ENCODE results near the gene TMEM239. TPM values are rescaled to one million over a fixed set of nuclear protein-coding genes. Genes with fewer than 3 reads are reported as not detected.

TMEM239 gene
- total RNA-seq, 1 donor from 2014 or later: not detected

- TF ChIP-seq CTCF (IDR thresholded peaks at IDR 0.05): no peak
- Mint-ChIP-seq H3K9me3 (ENCODE audit: low read depth) (no peaks in the 10 kb centered on the region), H3K4me1 (ENCODE audit: low read depth) (peaks cover 16% of the 10 kb centered on the region), H3K27me3 (ENCODE audit: low read depth) (peaks cover 34% of the 10 kb centered on the region), H3K36me3 (ENCODE audit: low read depth) (peaks cover 3% of the 10 kb centered on the region), H3K4me3 (ENCODE audit: unreplicated experiment) (no peak overlapping the region), H3K27ac (ENCODE audit: unreplicated experiment) (no peak overlapping the region)
- no peak for DNase-seq (ENCODE audit: low spot score)
These were observed 18.8 kb upstream of the TMEM239 start for GRCh38 chr20:2797136-2797983.

- Mint-ChIP-seq H3K4me3 (ENCODE audit: unreplicated experiment) (no peak overlapping the region), H3K27ac (ENCODE audit: unreplicated experiment) (no peak overlapping the region), H3K27me3 (ENCODE audit: low read depth) (peaks cover 30% of the 10 kb centered on the region), H3K36me3 (ENCODE audit: low read depth) (peaks cover 3% of the 10 kb centered on the region), H3K9me3 (ENCODE audit: low read depth) (no peaks in the 10 kb centered on the region), H3K4me1 (ENCODE audit: low read depth) (peaks cover 16% of the 10 kb centered on the region)
- DNase-seq (ENCODE audit: low spot score): peak; percentile 87
- TF ChIP-seq CTCF (IDR thresholded peaks at IDR 0.05): no peak
These were observed 17.9 kb upstream of the TMEM239 start for GRCh38 chr20:2798095-2798805.

DNA sequence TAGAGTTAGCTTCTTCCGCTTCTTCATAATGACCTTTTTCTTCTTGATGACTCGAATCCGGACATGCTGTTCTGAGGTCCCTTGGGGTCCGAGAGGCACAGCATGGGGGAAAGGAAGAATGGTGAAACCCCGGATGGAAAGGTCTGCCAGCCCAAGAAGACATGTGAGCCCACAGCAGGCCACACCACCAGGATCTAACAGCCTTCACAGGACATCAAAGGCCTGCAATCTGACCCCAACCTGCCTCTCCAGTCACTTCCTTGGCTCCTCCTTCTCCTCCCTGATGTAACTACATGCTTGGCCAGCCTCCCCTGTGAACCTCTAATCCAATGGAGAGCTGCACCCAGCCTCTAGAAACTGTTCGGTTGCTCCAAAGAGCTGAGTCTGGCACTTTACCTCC is 17.4 kb upstream of the TMEM239 start:
- DNase-seq (ENCODE audit: low spot score): no peak
- Mint-ChIP-seq H3K27me3 (ENCODE audit: low read depth) (peaks cover 29% of the 10 kb centered on the region), H3K9me3 (ENCODE audit: low read depth) (no peaks in the 10 kb centered on the region)

DNA sequence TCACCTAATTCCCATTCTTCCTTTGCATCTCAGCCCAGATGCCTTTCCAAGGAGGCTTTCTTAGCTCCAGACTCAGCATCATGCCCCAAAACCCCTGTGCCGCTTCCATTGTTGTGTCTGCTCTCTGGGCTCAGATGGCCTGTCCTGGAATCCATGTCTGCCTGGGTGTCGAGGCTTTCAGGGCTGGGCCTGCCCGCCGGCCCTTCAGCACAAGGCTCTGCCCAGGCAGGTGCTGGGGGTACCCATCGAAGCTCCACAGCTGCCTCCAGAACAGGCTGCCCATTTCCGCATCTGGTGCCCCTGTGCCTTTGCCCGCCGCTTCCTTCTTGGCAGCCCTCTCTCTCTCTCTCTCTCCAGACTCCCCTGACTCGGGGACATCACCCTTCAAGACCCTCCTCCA is 16.9 kb upstream of the TMEM239 start:
- H3K4me3 Mint-ChIP-seq (ENCODE audit: unreplicated experiment): peak overlapping the region; percentile 87
- no peak overlapping the region for H3K27ac Mint-ChIP-seq (ENCODE audit: unreplicated experiment)
- DNase-seq (ENCODE audit: low spot score): no peak
- no peaks in the 10 kb centered on the region for H3K9me3 Mint-ChIP-seq (ENCODE audit: low read depth)
- peaks cover 16% of the 10 kb centered on the region for H3K4me1 Mint-ChIP-seq (ENCODE audit: low read depth)
- H3K36me3 Mint-ChIP-seq (ENCODE audit: low read depth): peaks cover 3% of the 10 kb centered on the region
- H3K27me3 Mint-ChIP-seq (ENCODE audit: low read depth): peaks cover 32% of the 10 kb centered on the region
- TF ChIP-seq CTCF (IDR thresholded peaks at IDR 0.05): no peak

More for the DNA sequence above, 17.4 kb upstream of the TMEM239 start:
- Mint-ChIP-seq H3K36me3 (ENCODE audit: low read depth) (peaks cover 3% of the 10 kb centered on the region), H3K4me3 (ENCODE audit: unreplicated experiment) (no peak overlapping the region), H3K27ac (ENCODE audit: unreplicated experiment) (no peak overlapping the region), H3K4me1 (ENCODE audit: low read depth) (peaks cover 16% of the 10 kb centered on the region)
- no peak for TF ChIP-seq CTCF (IDR thresholded peaks at IDR 0.05)

DNA sequence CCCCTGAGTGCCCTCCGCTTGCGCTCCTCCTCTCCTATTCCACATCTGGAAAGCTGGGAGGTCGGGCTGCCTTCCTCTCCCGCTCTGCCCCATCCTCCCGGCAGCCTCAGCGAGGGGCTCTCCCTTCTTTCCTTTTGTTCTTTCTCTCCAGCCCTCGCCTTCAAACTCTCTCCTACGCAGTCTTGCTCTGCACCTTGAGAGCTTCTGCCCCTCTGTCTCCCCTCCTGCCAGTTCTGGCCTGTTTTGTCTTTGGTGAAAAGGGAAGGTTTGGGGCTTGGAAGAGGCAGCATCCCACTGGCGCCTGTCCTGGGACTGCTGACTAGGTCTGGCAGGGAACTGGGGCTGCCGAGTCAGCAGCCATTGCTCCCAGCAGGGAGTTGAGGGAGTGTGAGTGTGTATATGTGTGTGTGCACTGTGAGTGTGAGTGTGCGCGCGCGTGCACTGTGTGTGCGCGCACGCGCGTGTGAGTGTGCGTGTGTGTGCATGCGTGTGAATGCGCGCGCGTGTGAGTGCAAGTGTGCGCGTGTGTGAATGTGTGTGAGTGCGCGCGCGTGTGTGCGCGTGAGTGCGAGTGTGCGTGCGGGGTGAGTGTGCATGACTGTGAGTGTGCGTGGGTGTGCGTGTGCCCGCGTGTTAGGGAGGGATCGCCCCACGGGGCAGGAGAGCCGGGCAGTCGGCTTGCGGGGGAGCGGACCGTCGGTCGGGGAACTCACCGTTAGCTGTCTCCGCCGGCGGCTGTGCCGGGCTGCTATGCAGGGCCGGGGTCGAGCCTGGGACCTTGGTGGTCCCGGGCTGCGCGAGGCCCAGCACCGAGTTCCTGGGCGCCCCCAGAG is 16.3 kb upstream of the TMEM239 start:
- Mint-ChIP-seq H3K36me3 (ENCODE audit: low read depth) (peaks cover 3% of the 10 kb centered on the region), H3K4me3 (ENCODE audit: unreplicated experiment) (peak overlapping the region; percentile 87), H3K27me3 (ENCODE audit: low read depth) (peaks cover 32% of the 10 kb centered on the region), H3K27ac (ENCODE audit: unreplicated experiment) (peak overlapping the region; percentile 3), H3K4me1 (ENCODE audit: low read depth) (peaks cover 16% of the 10 kb centered on the region), H3K9me3 (ENCODE audit: low read depth) (no peaks in the 10 kb centered on the region)
- no peak for DNase-seq (ENCODE audit: low spot score)
- TF ChIP-seq CTCF (IDR thresholded peaks at IDR 0.05): no peak
